Measurements from ENCODE around the gene CCDC158.

DNA sequence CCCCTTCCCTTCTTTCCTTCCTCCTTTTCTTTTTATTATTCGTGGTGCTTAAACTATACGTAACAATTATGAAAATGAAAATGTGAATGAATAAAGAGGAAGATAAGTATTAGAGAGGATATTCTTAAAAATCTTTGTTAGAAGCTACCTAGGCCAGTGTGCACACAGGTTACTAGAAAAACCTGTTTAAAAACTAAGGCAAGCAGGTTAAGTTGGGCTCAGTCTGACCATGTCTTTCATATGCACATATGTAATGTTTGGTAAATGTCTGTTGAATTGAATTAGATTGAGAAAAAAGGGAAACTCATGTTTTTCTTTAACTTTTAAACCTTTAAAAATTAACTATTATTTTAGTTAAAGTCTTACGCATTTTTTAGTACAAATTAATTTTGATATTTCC is 21.9 kb upstream of the CCDC158 start:
- TF ChIP-seq, protein P1, sequence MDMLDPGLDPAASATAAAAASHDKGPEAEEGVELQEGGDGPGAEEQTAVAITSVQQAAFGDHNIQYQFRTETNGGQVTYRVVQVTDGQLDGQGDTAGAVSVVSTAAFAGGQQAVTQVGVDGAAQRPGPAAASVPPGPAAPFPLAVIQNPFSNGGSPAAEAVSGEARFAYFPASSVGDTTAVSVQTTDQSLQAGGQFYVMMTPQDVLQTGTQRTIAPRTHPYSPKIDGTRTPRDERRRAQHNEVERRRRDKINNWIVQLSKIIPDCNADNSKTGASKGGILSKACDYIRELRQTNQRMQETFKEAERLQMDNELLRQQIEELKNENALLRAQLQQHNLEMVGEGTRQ (IDR thresholded peaks at IDR 0.05; ENCODE audit: borderline replicate concordance, low read depth, low read length) = no peak
- TF ChIP-seq TEAD4 (IDR thresholded peaks at IDR 0.05; ENCODE audit: borderline replicate concordance, insufficient read depth) (no peak), POLR2AphosphoS5 (IDR thresholded peaks at IDR 0.05; ENCODE audit: low read depth, low read length) (no peak), EZH2phosphoT487 (IDR thresholded peaks at IDR 0.05; ENCODE audit: borderline replicate concordance, low read depth) (no peak), YY1 (IDR thresholded peaks at IDR 0.05; ENCODE audit: low read depth) (no peak), EP300 (IDR thresholded peaks at IDR 0.05; ENCODE audit: borderline replicate concordance in 1 of 2, low read depth in 1 of 2, low read length in 1 of 2) (no peak), NRF1 (IDR thresholded peaks at IDR 0.05; ENCODE audit: low read depth, low read length) (no peak), ZBTB33 (IDR thresholded peaks at IDR 0.05; ENCODE audit: borderline replicate concordance, low read depth) (no peak)
- TF ChIP-seq, protein P2, sequence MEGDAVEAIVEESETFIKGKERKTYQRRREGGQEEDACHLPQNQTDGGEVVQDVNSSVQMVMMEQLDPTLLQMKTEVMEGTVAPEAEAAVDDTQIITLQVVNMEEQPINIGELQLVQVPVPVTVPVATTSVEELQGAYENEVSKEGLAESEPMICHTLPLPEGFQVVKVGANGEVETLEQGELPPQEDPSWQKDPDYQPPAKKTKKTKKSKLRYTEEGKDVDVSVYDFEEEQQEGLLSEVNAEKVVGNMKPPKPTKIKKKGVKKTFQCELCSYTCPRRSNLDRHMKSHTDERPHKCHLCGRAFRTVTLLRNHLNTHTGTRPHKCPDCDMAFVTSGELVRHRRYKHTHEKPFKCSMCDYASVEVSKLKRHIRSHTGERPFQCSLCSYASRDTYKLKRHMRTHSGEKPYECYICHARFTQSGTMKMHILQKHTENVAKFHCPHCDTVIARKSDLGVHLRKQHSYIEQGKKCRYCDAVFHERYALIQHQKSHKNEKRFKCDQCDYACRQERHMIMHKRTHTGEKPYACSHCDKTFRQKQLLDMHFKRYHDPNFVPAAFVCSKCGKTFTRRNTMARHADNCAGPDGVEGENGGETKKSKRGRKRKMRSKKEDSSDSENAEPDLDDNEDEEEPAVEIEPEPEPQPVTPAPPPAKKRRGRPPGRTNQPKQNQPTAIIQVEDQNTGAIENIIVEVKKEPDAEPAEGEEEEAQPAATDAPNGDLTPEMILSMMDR (IDR thresholded peaks at IDR 0.05) = no peak
